ENCODE data around the gene YEATS2.
"Not testable (repeated sequence)": the region's sequence is repeated elsewhere in the genome, so short reads cannot be mapped to it uniquely, and the experiment has no call there.

Gene YEATS2

GRCh38 chr3:183698318-183698751, 738 bp downstream of the YEATS2 start:
- Mint-ChIP-seq H3K9me3 (no peaks in the 10 kb centered on the region), H3K4me1 (ENCODE audit: low read depth) (peaks cover 46% of the 10 kb centered on the region), H3K27me3 (no peaks in the 10 kb centered on the region), H3K36me3 (ENCODE audit: low read depth) (peaks cover 29% of the 10 kb centered on the region), H3K27ac (peak overlapping the region; percentile 84), H3K4me3 (peak overlapping the region; percentile 90)

GRCh38 chr3:183698756-183699155, 1.2 kb downstream of the YEATS2 start:
- Mint-ChIP-seq H3K27me3 (no peaks in the 10 kb centered on the region), H3K4me3 (peak overlapping the region; percentile 90), H3K27ac (peak overlapping the region; percentile 84), H3K9me3 (no peaks in the 10 kb centered on the region), H3K36me3 (ENCODE audit: low read depth) (peaks cover 29% of the 10 kb centered on the region), H3K4me1 (ENCODE audit: low read depth) (peaks cover 50% of the 10 kb centered on the region)

GRCh38 chr3:183699238-183699947, 1.8 kb downstream of the YEATS2 start:
- Mint-ChIP-seq H3K36me3 (ENCODE audit: low read depth) (peaks cover 33% of the 10 kb centered on the region), H3K9me3 (no peaks in the 10 kb centered on the region)

GRCh38 chr3:183701744-183702143, 4.1 kb downstream of the YEATS2 start:
- H3K36me3 Mint-ChIP-seq (ENCODE audit: low read depth), result peaks cover 44% of the 10 kb centered on the region
- no peak overlapping the region for H3K4me3 Mint-ChIP-seq
- peaks cover 65% of the 10 kb centered on the region for H3K4me1 Mint-ChIP-seq (ENCODE audit: low read depth)
- H3K9me3 Mint-ChIP-seq, result no peaks in the 10 kb centered on the region
- H3K27me3 Mint-ChIP-seq, result no peaks in the 10 kb centered on the region
- no peak overlapping the region for H3K27ac Mint-ChIP-seq

More at GRCh38 chr3:183699238-183699947, 1.8 kb downstream of the YEATS2 start:
- H3K27me3 Mint-ChIP-seq, result no peaks in the 10 kb centered on the region
- H3K4me3 Mint-ChIP-seq, result peak overlapping the region; percentile 90
- peak overlapping the region; percentile 84 for H3K27ac Mint-ChIP-seq
- H3K4me1 Mint-ChIP-seq (ENCODE audit: low read depth), result peaks cover 55% of the 10 kb centered on the region

- H3K9me3 Mint-ChIP-seq, H3K27ac Mint-ChIP-seq, H3K4me3 Mint-ChIP-seq, H3K27me3 Mint-ChIP-seq: not testable (repeated sequence)
- peaks cover 47% of the 10 kb centered on the region for H3K36me3 Mint-ChIP-seq (ENCODE audit: low read depth)
- peaks cover 52% of the 10 kb centered on the region for H3K4me1 Mint-ChIP-seq (ENCODE audit: low read depth)
Observed at GRCh38 chr3:183703892-183704291, 6.3 kb downstream of the YEATS2 start.

GRCh38 chr3:183710231-183710630, 12.6 kb downstream of the YEATS2 start:
- H3K27me3 Mint-ChIP-seq, result no peaks in the 10 kb centered on the region
- H3K4me3 Mint-ChIP-seq, result no peak overlapping the region
- peaks cover 10% of the 10 kb centered on the region for H3K4me1 Mint-ChIP-seq (ENCODE audit: low read depth)
- H3K27ac Mint-ChIP-seq, result no peak overlapping the region
- H3K9me3 Mint-ChIP-seq, result no peaks in the 10 kb centered on the region
- peaks cover 29% of the 10 kb centered on the region for H3K36me3 Mint-ChIP-seq (ENCODE audit: low read depth)

- Mint-ChIP-seq H3K36me3 (ENCODE audit: low read depth) (peaks cover 24% of the 10 kb centered on the region), H3K27me3 (no peaks in the 10 kb centered on the region), H3K4me3 (no peak overlapping the region), H3K27ac (no peak overlapping the region), H3K9me3 (no peaks in the 10 kb centered on the region), H3K4me1 (ENCODE audit: low read depth) (no peaks in the 10 kb centered on the region)
Observed at GRCh38 chr3:183711516-183711915, 13.9 kb downstream of the YEATS2 start.

GRCh38 chr3:183714622-183715021, 17.0 kb downstream of the YEATS2 start:
- peaks cover 42% of the 10 kb centered on the region for H3K36me3 Mint-ChIP-seq (ENCODE audit: low read depth)
- H3K9me3 Mint-ChIP-seq, result no peaks in the 10 kb centered on the region
- no peaks in the 10 kb centered on the region for H3K4me1 Mint-ChIP-seq (ENCODE audit: low read depth)
- no peaks in the 10 kb centered on the region for H3K27me3 Mint-ChIP-seq
- no peak overlapping the region for H3K27ac Mint-ChIP-seq
- no peak overlapping the region for H3K4me3 Mint-ChIP-seq

- H3K27ac Mint-ChIP-seq, result no peak overlapping the region
- no peaks in the 10 kb centered on the region for H3K9me3 Mint-ChIP-seq
- H3K4me1 Mint-ChIP-seq (ENCODE audit: low read depth), result no peaks in the 10 kb centered on the region
- peaks cover 60% of the 10 kb centered on the region for H3K36me3 Mint-ChIP-seq (ENCODE audit: low read depth)
- no peak overlapping the region for H3K4me3 Mint-ChIP-seq
- no peaks in the 10 kb centered on the region for H3K27me3 Mint-ChIP-seq
Observed at GRCh38 chr3:183718012-183718411, 20.4 kb downstream of the YEATS2 start.

- no peak overlapping the region for H3K27ac Mint-ChIP-seq
- H3K36me3 Mint-ChIP-seq (ENCODE audit: low read depth), result peaks cover 82% of the 10 kb centered on the region
Observed at GRCh38 chr3:183725387-183725786, 27.8 kb downstream of the YEATS2 start.

GRCh38 chr3:183728204-183728603, 30.6 kb downstream of the YEATS2 start:
- no peak overlapping the region for H3K27ac Mint-ChIP-seq
- no peaks in the 10 kb centered on the region for H3K4me1 Mint-ChIP-seq (ENCODE audit: low read depth)

More at GRCh38 chr3:183725387-183725786, 27.8 kb downstream of the YEATS2 start:
- no peaks in the 10 kb centered on the region for H3K27me3 Mint-ChIP-seq
- H3K9me3 Mint-ChIP-seq, result no peaks in the 10 kb centered on the region
- no peak overlapping the region for H3K4me3 Mint-ChIP-seq
- H3K4me1 Mint-ChIP-seq (ENCODE audit: low read depth), result no peaks in the 10 kb centered on the region

GRCh38 chr3:183730361-183730760, 32.8 kb downstream of the YEATS2 start:
- no peaks in the 10 kb centered on the region for H3K9me3 Mint-ChIP-seq
- H3K36me3 Mint-ChIP-seq (ENCODE audit: low read depth), result peaks cover 80% of the 10 kb centered on the region
- H3K4me1 Mint-ChIP-seq (ENCODE audit: low read depth), result no peaks in the 10 kb centered on the region
- no peak overlapping the region for H3K27ac Mint-ChIP-seq
- H3K4me3 Mint-ChIP-seq, result no peak overlapping the region
- no peaks in the 10 kb centered on the region for H3K27me3 Mint-ChIP-seq

More at GRCh38 chr3:183728204-183728603, 30.6 kb downstream of the YEATS2 start:
- H3K9me3 Mint-ChIP-seq, result no peaks in the 10 kb centered on the region
- no peak overlapping the region for H3K4me3 Mint-ChIP-seq
- H3K36me3 Mint-ChIP-seq (ENCODE audit: low read depth), result peaks cover 76% of the 10 kb centered on the region
- H3K27me3 Mint-ChIP-seq, result no peaks in the 10 kb centered on the region

- H3K36me3 Mint-ChIP-seq (ENCODE audit: low read depth), result peaks cover 80% of the 10 kb centered on the region
- no peaks in the 10 kb centered on the region for H3K4me1 Mint-ChIP-seq (ENCODE audit: low read depth)
- no peaks in the 10 kb centered on the region for H3K27me3 Mint-ChIP-seq
- no peaks in the 10 kb centered on the region for H3K9me3 Mint-ChIP-seq
- no peak overlapping the region for H3K27ac Mint-ChIP-seq
- no peak overlapping the region for H3K4me3 Mint-ChIP-seq
Observed at GRCh38 chr3:183731611-183732010, 34.0 kb downstream of the YEATS2 start.

- Mint-ChIP-seq H3K27ac (no peak overlapping the region), H3K4me3 (no peak overlapping the region), H3K27me3 (no peaks in the 10 kb centered on the region), H3K36me3 (ENCODE audit: low read depth) (peaks cover 80% of the 10 kb centered on the region), H3K9me3 (no peaks in the 10 kb centered on the region), H3K4me1 (ENCODE audit: low read depth) (no peaks in the 10 kb centered on the region)
Observed at GRCh38 chr3:183733553-183733952, 36.0 kb downstream of the YEATS2 start.

GRCh38 chr3:183734750-183735494, 37.3 kb downstream of the YEATS2 start:
- Mint-ChIP-seq H3K9me3 (no peaks in the 10 kb centered on the region), H3K27me3 (no peaks in the 10 kb centered on the region), H3K36me3 (ENCODE audit: low read depth) (peaks cover 70% of the 10 kb centered on the region), H3K27ac (no peak overlapping the region), H3K4me1 (ENCODE audit: low read depth) (no peaks in the 10 kb centered on the region), H3K4me3 (no peak overlapping the region)
